ENCODE measurements around the gene MRGPRE.
"Not testable (repeated sequence)": the region's sequence is repeated elsewhere in the genome, so short reads cannot be mapped to it uniquely, and the experiment has no call there.

GRCh38 chr11:3255241-3255640 lies 23.0 kb upstream of the MRGPRE start:
- TF ChIP-seq CTCF (IDR thresholded peaks at IDR 0.05; ENCODE audit: low read length); EZH2 (optimal IDR thresholded peaks at IDR 0.05; ENCODE audit: low read depth, low read length); EZH2phosphoT487 (IDR thresholded peaks at IDR 0.05; ENCODE audit: low read length): not testable (repeated sequence)
